Inflammatory macrophage treated with lipopolysaccharide for 1 hour (primary cell): ENCODE measurements around the gene NMNAT2.

ENCODE experiments used
- DNase-seq, 2 donors: peaks; one replicate each; pipeline ENCODE4 v3.0.0-alpha.2; 2020 to 2022

Gene NMNAT2

GRCh38 chr1:183308719-183309118, 109.5 kb downstream of the NMNAT2 start:
- DNase-seq: no peak

- no peak for DNase-seq
Measured at GRCh38 chr1:183306317-183307042, 111.7 kb downstream of the NMNAT2 start.

DNA sequence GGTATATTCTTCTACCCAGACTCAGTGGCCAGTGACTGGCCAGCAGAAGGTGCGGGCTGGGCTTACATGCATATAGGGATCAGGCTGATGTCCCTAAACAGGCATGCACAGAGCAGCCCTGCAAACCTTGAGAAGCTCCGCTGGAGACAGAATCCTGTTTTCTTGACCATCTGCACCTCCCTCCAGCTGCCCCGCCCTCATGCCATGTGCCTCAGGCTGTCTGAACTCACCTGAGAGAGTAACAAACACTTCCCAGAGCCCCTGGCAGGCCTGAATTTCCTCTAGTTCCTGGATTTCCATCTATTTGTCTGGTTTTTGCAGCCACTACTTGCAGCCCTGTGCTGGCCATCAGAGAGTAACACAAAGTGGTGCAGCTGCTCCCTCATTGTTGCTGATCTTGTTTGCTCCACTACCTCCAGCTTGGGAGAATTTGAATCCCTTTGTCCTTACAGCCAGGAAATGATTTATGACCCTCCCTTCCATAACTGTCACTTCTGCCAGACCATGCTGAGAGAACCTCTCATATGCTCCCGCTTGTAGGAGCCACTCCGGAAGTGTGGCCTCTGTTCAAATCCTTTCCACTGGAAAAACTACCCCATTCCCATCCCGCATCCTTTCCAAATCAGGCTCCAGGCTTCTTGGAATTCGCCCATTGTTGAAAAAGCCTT, 113.6 kb downstream of the NMNAT2 start:
- DNase-seq: no peak

DNA sequence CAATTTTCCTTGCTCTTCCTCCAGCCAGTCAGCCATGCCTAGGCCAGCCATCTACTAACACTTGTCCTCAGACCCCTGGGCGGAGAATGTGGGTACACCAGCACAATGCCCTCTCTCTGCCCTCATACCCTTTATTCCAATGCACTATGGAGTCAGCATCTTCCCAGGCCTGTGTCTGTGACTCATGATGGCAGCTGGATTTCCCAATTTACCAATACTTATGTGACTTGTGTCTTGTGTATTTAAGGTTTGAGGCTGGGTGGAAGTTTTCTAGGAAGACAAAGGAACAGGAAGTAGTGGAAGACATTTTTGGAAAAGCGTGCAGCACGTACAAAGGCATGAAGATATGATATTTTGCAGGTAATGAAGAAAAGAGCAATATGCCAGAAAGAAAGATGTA, 114.3 kb downstream of the NMNAT2 start:
- DNase-seq: peak; percentile 27 to 69

- DNase-seq: no peak
Measured at GRCh38 chr1:183303323-183303645, 114.9 kb downstream of the NMNAT2 start.

- DNase-seq: no peak
Measured at GRCh38 chr1:183302452-183303322, 115.5 kb downstream of the NMNAT2 start.

DNA sequence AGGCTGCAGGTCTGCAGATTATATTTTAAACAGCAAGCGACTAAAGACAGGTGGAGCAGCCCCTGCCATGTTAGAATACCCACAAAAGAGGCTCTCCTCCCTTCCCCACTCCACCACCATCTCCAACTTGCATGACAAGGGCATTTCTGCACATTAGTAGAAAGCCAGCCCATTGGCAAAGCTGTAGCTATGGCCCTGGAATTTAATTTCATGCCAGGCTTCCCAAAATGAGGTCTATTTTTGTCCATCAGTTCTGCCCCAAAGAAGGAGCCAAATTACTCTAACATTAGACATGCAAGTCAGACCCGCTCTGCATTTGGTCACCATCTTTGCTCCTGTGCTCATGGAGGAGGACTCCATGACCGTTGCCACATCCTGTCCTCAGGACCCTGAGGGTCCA, 116.9 kb downstream of the NMNAT2 start:
- DNase-seq: no peak

GRCh38 chr1:183300828-183301227, 117.4 kb downstream of the NMNAT2 start:
- DNase-seq: no peak

DNA sequence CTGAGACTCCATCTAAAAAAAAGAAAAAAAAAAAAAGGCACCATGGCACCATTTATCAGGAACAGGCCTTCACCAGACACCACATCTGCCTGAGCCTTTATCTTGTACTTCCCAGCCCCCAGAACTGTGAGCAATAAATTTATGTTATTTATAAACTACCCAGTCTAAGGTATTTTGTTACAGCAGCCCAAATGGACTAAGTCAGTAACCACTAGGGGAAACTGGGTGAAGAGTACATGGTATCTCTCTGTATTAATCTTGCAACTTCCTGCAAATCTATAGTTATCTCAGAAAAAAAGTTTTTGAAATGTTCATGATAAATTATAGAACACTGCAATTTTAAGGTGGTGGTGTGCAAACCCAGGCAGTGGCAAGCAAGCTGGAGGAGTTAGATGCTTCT, 117.8 kb downstream of the NMNAT2 start:
- no peak for DNase-seq

DNA sequence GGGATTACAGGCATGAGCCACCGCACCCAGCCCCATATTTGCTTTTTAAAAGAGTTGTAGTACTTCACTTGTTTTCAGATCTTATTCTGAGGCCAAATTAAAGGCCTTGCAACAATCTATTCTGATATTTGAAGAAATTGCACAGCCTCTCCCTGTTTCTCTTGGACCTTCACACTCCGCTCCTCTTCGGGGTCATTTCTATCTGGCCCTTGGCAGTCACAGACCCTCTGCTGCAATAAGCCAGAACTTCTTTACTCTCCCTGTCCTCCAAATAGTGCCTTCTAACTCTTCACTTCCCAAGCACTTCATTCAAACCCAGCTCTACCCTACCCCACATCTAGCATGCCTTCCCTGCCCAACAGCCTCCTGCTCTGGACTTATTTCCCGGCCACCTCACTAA, 121.4 kb downstream of the NMNAT2 start:
- no peak for DNase-seq

GRCh38 chr1:183295521-183295920, 122.7 kb downstream of the NMNAT2 start:
- no peak for DNase-seq

DNA sequence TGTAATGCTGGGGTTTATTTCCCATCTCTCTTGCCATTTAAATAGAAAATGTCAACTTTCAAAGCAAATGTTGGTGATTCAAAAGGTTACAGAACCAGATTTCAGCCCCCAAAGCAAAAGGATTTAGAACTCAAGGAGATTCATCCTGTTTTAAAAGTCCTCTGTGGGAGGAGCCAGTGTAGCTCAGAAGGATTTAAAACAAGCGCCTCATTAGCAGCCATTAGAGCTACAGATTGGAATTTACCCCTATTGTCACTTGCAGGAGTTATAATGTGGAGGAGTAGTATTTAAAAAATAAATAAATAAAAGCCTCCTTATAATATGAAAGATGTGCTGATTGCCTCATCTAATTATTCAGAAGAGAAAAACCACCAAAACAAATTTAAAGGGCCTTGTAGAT, 124.3 kb downstream of the NMNAT2 start:
- no peak for DNase-seq

DNA sequence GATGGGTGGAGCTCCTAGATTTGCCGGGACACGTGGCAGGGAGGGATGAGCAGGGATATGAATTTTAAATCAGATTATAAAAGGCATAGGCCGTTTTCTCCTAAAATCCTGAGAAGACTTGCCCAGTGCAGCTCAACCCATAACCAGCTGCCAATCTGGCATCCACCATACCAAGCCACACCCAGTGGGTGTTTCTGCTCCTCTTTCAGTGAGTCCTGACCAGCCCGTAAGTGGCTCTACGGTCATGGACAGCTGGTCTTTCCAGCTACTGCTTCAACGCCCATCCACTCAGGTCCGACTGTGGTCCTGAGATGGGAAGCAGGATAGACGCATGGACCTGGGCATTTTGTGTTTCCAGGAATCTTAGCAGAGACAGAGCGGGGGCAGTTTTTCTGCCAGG, 124.9 kb downstream of the NMNAT2 start:
- no peak for DNase-seq

- no peak for DNase-seq
Measured at GRCh38 chr1:183291802-183292514, 126.2 kb downstream of the NMNAT2 start.

- no peak for DNase-seq
Measured at GRCh38 chr1:183291216-183291762, 126.9 kb downstream of the NMNAT2 start.

DNA sequence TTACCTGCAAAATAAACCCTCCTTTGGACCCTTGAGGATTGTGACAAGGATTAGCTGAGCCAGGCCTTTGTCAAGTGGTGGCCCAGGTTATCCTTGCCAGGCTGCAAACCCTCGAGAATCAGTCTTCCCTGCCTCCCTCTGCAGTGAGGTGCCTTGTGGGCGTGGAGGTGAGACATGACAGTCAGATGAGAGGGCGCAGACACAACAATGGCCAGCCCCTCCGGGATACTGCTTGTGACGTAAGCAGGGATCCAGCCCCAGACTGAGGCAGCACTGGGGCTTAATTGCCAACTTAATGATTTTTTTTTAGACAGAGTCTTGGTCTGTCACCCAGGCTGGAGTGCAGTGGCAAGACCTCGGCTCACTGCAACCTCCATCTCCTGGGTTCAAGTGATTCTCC, 127.6 kb downstream of the NMNAT2 start:
- no peak for DNase-seq

DNA sequence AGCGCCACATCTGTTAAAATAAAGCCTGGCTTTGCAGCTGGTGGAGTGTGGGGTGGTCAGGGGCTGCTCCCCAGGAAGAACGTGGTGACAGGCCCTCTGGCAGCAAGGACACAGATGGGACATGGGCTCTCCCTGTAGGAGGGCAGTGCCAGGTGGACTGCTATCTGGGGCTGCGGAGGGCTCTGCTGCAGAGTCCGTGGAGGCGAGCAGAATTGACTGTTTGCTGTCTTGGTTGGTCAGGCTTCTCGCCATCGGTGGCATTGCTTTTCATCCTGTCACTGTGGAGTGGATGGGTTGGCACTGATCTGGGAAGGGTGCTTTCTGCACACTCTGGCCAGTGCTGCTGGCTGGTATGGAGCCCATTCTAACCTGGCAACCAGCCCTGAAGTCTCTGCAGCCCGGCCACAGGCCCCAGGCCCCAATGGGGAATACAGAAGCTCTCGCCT, 129.1 kb downstream of the NMNAT2 start:
- no peak for DNase-seq

GRCh38 chr1:183288583-183288982, 129.6 kb downstream of the NMNAT2 start:
- DNase-seq: no peak

- no peak for DNase-seq
Measured at GRCh38 chr1:183287191-183287675, 130.9 kb downstream of the NMNAT2 start.

GRCh38 chr1:183285746-183286145, 132.4 kb downstream of the NMNAT2 start:
- no peak for DNase-seq

DNA sequence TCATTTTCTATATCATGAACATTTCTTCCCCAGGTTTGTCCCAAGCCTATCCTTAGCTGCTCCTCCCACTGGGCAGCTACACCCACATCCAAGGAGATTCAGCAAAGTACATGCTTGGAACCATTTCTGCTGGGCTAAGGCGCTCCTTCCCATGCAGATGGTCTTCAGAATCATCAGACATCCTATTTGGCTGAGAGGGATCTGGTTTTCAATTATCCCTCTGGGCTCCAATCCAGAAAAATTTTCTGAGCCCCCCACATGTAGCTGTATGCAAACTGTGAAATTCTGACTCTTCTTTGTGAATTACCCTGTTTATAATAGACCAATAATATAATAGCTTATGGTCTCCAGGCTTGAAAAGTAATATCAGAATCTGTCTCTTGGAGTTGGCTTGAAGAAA, 132.9 kb downstream of the NMNAT2 start:
- no peak for DNase-seq

DNA sequence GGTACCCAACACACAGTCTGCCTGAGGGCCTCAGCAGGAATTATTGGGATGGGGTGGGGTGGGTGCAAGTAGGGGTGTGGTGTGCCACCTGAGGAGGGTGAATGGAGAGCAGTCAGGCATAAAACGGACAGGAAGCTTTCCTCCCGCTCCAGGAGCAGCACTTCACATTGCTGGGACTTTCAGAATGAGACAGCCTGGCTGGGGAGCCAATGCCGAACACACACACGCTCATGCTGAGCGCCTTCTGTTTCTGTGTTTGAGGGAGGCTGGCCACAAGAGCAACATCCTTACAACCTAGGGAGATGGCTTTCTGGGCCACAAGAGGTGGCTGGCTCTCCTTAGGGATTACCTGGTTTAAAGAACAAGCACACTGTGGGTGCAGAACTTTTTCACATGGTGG, 134.1 kb downstream of the NMNAT2 start:
- no peak for DNase-seq

DNA sequence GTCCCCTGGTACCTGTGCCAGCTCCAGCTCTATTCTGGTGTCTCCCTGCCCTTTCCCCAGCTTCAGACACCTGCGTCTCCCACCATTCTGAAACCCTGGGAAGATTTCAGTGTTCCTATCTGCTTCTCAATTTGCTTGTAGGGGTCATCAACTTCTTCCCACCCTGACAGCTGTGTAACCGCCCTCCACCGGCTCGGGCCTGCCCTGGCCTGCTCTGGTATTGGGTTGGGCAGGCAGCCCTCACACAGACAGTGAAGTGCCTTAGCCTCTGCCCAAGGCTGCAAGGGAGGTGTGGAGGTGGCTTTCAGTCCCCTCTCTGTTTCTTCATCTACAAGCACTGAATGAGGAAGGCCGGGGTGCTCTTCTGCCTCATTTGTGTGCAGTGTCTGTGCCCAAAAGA, 134.9 kb downstream of the NMNAT2 start:
- DNase-seq: no peak
